GM10266 (cell line): ENCODE measurements around the gene TLE5.

Experiments
- DNase-seq: peaks from one replicate; pipeline ENCODE4 v3.0.0; 2012; ENCODE audit errors: extremely low spot score
- CTCF ChIP-seq: IDR thresholded peaks from 2 replicates; pipeline ENCODE4 v1.5.1; 2012; ENCODE audit warnings: mild to moderate bottlenecking, low read depth; ENCODE audit not compliant: control insufficient read depth, insufficient read depth; ENCODE audit errors: missing control alignments

The TLE5 gene

GRCh38 chr19:3027292-3027691 lies 35.0 kb downstream of the TLE5 start:
- no peak for TF ChIP-seq CTCF
- no peak for DNase-seq

- TF ChIP-seq CTCF, result no peak
- DNase-seq, result no peak
These were observed 35.5 kb downstream of the TLE5 start for GRCh38 chr19:3026768-3027167.

- no peak for TF ChIP-seq CTCF
These were observed 36.8 kb downstream of the TLE5 start for GRCh38 chr19:3025549-3025886.

GRCh38 chr19:3024870-3025548 lies 37.3 kb downstream of the TLE5 start:
- no peak for TF ChIP-seq CTCF
- no peak for DNase-seq

More at GRCh38 chr19:3025549-3025886, 36.8 kb downstream of the TLE5 start:
- DNase-seq, result no peak

GRCh38 chr19:3024509-3024869 lies 37.8 kb downstream of the TLE5 start:
- no peak for DNase-seq
- no peak for TF ChIP-seq CTCF

GRCh38 chr19:3020321-3020960 lies 41.9 kb downstream of the TLE5 start:
- DNase-seq, result no peak
- no peak for TF ChIP-seq CTCF

- TF ChIP-seq CTCF, result no peak
- no peak for DNase-seq
These were observed 43.0 kb downstream of the TLE5 start for GRCh38 chr19:3019211-3019854.
